ENCODE results near the gene LTO1. TPM values are rescaled to one million over a fixed set of nuclear protein-coding genes. Genes with fewer than 3 reads are reported as not detected.

LTO1 gene
- polyA plus RNA-seq, 1 of the 3 experiments (the other 2 are of a cell fraction): 30.8 TPM

DNA sequence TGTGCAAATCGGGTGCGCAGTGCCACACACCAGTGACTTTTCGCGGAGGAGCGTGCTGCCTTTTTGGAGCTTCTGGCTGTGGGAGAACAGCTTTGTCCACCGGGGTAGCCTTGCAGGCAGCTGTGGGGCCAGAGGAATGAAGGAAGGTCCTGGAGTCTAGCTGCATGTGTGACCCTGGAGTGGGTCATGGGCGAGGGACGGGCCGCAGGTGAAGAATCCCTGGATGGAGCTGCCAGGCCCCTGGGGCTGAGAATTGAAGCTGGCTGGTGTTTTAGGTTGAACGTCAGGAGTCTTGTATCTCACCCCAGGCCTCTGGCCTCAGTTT lies 25.6 kb downstream of the LTO1 start (continued):
- TF ChIP-seq, protein P1, sequence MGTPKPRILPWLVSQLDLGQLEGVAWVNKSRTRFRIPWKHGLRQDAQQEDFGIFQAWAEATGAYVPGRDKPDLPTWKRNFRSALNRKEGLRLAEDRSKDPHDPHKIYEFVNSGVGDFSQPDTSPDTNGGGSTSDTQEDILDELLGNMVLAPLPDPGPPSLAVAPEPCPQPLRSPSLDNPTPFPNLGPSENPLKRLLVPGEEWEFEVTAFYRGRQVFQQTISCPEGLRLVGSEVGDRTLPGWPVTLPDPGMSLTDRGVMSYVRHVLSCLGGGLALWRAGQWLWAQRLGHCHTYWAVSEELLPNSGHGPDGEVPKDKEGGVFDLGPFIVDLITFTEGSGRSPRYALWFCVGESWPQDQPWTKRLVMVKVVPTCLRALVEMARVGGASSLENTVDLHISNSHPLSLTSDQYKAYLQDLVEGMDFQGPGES (IDR thresholded peaks at IDR 0.05; ENCODE audit: low read depth, low read length): no peak

DNA sequence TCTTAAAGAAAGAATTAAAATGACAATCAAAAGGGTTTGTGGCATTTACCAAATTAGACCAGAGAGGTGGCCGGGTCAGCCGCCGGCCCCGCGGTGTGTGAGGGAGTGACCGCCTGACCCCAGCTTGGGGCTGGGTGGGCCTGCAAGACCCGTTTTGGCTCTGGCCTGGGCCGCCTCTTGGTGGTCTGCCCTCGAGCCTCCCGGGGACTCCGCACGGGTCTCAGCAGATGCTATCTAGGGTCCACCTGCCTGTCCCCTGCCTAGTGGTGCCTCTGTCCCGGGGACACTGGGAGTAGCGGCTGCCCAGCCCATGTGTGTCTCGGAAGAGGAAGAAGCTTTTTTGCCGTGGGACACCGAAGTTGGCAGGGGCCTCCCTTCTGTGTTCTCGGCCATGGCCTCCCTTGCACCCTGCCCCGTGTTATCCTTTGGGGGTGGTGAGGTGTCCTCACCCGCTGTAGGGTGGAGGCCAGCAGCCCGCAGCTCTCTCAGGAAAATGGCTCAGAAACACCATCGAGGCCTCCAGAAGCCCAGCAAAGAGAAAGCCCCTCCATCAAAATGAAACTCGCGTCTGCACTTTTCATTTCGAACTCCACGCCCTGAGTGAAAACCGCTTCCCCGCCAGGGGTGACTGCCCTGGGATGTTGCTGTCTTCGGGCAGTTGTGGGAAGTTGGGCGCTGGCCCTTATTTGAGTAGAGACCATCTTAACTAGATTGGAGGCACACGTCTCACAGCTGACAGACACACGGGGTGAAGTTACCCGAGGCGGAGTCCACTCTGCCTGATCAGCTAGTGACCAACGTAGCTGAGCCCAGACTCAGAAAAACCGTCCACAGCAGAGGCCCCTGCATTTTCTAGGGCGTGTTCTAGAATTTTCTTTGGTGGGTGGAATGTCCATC lies 26.2 kb downstream of the LTO1 start:
- Histone ChIP-seq H3K4me2 (no peak overlapping the region; the same call in 1 of the 2 replicates), H4K20me1 (ENCODE audit: insufficient read depth) (peaks cover 100% of the 10 kb centered on the region), H3F3A (replicated peaks; ENCODE audit: insufficient read depth) (peaks cover 87% of the 10 kb centered on the region), H3K9me2 (no peaks in the 10 kb centered on the region), H3K9me3 (no peaks in the 10 kb centered on the region), H3K27ac (ENCODE audit: low read depth in 2 of 2, low read length in 1 of 2) (peak overlapping the region; percentile 34 to 57), H3K4me3 (ENCODE audit: low read depth in 2 of 2, low read length in 1 of 2) (no peak overlapping the region), H3K9ac (peak overlapping the region; percentile 31; the same call in 1 of the 2 replicates), H2AFZ (ENCODE audit: low read depth) (no peak overlapping the region), H3K36me3 (replicated peaks in 1 of 2; ENCODE audit: control insufficient read depth in 1 of 2, insufficient read depth in 2 of 2, low read length in 1 of 2) (peaks cover 90 to 100% of the 10 kb centered on the region in 2 experiments), H3K4me1 (ENCODE audit: control insufficient read depth in 1 of 2, insufficient read depth in 2 of 2, low read depth in 1 of 2, low read length in 1 of 2) (peaks cover 39 to 70% of the 10 kb centered on the region in 2 experiments; a peak in 2 of 4 replicates), H3K79me2 (ENCODE audit: insufficient read depth) (peaks cover 74% of the 10 kb centered on the region), H3K27me3 (ENCODE audit: insufficient read depth) (no peaks in the 10 kb centered on the region)
- POLR2A ChIA-PET: interaction anchor here (1.4 kb wide), 1 partner anchor 11 kb away, joined by 4 read pairs; no protein-coding TSS in a partner anchor
- 98% methylated on average over 17 of the region's 37 CpGs for WGBS (ENCODE audit: low lambda C conversion rate)
- TF ChIP-seq RXRA (IDR thresholded peaks at IDR 0.05; ENCODE audit: borderline replicate concordance, low read depth) (no peak), TEAD4 (IDR thresholded peaks at IDR 0.05; ENCODE audit: borderline replicate concordance, insufficient read depth) (no peak), JUND (IDR thresholded peaks at IDR 0.05) (no peak), RFX5 (IDR thresholded peaks at IDR 0.05; ENCODE audit: low read length) (no peak), NFIC (IDR thresholded peaks at IDR 0.05; ENCODE audit: borderline replicate concordance) (no peak), SIN3A (IDR thresholded peaks at IDR 0.05; ENCODE audit: borderline replicate concordance, low read depth, low read length) (no peak), GATA2 (CRISPR knock-in tag; IDR thresholded peaks at IDR 0.05) (no peak), ELF1 (IDR thresholded peaks at IDR 0.05) (no peak), RAD21 (IDR thresholded peaks at IDR 0.05; ENCODE audit: low read length) (no peak), SMC3 (IDR thresholded peaks at IDR 0.05; ENCODE audit: low read depth, low read length) (no peak), RCOR1 (IDR thresholded peaks at IDR 0.05; ENCODE audit: low read length) (no peak), MXI1 (IDR thresholded peaks at IDR 0.05; ENCODE audit: low read depth, low read length) (no peak), GABPA (IDR thresholded peaks at IDR 0.05; ENCODE audit: low read depth) (no peak)
- TF ChIP-seq, protein P2, sequence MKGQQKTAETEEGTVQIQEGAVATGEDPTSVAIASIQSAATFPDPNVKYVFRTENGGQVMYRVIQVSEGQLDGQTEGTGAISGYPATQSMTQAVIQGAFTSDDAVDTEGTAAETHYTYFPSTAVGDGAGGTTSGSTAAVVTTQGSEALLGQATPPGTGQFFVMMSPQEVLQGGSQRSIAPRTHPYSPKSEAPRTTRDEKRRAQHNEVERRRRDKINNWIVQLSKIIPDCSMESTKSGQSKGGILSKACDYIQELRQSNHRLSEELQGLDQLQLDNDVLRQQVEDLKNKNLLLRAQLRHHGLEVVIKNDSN (IDR thresholded peaks at IDR 0.05; ENCODE audit: borderline replicate concordance, low read depth): no peak
- TF ChIP-seq, protein P3, sequence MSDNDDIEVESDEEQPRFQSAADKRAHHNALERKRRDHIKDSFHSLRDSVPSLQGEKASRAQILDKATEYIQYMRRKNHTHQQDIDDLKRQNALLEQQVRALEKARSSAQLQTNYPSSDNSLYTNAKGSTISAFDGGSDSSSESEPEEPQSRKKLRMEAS (IDR thresholded peaks at IDR 0.05; ENCODE audit: low read depth): no peak
- TF ChIP-seq, protein P1 (IDR thresholded peaks at IDR 0.05; ENCODE audit: low read depth, low read length): no peak
- TF ChIP-seq, protein P4, sequence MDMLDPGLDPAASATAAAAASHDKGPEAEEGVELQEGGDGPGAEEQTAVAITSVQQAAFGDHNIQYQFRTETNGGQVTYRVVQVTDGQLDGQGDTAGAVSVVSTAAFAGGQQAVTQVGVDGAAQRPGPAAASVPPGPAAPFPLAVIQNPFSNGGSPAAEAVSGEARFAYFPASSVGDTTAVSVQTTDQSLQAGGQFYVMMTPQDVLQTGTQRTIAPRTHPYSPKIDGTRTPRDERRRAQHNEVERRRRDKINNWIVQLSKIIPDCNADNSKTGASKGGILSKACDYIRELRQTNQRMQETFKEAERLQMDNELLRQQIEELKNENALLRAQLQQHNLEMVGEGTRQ (IDR thresholded peaks at IDR 0.05; ENCODE audit: borderline replicate concordance, low read depth, low read length): no peak
- TF ChIP-seq, protein P5, sequence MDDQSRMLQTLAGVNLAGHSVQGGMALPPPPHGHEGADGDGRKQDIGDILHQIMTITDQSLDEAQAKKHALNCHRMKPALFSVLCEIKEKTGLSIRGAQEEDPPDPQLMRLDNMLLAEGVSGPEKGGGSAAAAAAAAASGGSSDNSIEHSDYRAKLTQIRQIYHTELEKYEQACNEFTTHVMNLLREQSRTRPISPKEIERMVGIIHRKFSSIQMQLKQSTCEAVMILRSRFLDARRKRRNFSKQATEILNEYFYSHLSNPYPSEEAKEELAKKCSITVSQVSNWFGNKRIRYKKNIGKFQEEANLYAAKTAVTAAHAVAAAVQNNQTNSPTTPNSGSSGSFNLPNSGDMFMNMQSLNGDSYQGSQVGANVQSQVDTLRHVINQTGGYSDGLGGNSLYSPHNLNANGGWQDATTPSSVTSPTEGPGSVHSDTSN (IDR thresholded peaks at IDR 0.05): no peak
- DNase-seq: no peak
- CTCF ChIA-PET: interaction anchor here (0.8 to 2.5 kb wide), 5 partner anchors 17 to 547 kb away, joined by 3 to 26 read pairs (median 3); no protein-coding TSS in a partner anchor
